ENCODE results near the gene NOBOX. TPM values are rescaled to one million over a fixed set of nuclear protein-coding genes. Genes with fewer than 3 reads are reported as not detected.
"Not testable (repeated sequence)": the region's sequence is repeated elsewhere in the genome, so short reads cannot be mapped to it uniquely, and the experiment has no call there.

NOBOX gene
- polyA plus RNA-seq, 3 donors: not detected

DNA sequence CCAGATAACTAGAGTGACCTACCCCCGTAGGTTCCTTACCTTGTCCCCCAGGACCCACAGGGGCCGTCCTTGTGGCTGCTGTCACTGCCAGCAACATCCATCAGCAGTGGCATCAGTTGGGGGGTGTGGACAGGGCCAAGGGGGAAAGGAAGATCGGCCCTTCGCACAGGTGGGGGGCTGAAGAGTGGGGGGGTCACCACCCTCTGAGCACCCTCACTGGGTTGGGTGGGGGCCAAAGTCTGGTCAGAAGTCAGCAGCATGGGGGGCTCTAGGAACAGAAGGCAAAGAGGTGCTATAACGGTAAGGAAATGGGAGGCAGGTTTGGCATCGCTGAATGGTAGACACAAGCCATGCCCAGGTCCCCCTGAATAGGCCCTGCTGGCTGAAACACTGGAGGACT is 4.6 kb downstream of the NOBOX start:
- DNase-seq (ENCODE audit: extremely low read depth in 1 of 11, low read depth in 9 of 11, low spot score in 4 of 11): no peak

GRCh38 chr7:144398291-144398690 is 5.2 kb downstream of the NOBOX start:
- DNase-seq (ENCODE audit: extremely low read depth in 1 of 11, low read depth in 9 of 11, low spot score in 4 of 11): no peak

- DNase-seq (ENCODE audit: extremely low read depth in 1 of 11, low read depth in 9 of 11, low spot score in 4 of 11): no peak
Observed at GRCh38 chr7:144397086-144397485, 6.4 kb downstream of the NOBOX start.

DNA sequence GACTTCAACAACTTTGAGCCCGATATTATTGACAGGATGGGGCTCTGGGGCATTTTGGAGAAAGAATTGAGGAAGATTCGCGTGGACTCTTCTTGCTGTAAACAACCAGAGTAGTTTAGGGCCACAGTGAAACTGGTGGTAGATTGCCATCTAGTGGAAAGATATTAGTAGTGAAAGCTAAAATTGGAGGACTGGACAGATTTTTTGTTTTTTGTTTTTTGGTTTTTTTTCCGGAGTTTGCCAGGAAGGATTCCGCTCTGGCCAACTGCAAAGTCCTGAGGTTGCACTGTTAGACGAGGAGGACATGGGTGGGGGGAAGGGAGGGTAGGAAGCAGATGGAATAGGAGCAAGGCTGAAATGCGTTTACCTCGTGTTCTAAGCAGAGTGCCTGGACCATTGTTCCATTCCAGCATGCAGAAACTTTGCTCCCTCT is 11.7 kb downstream of the NOBOX start:
- DNase-seq (ENCODE audit: extremely low read depth in 1 of 11, low read depth in 9 of 11, low spot score in 4 of 11): peak in 10 of 11 donors; percentile 40 to 61 (median 53)

- DNase-seq (ENCODE audit: extremely low read depth in 1 of 11, low read depth in 9 of 11, low spot score in 4 of 11): no peak
Observed at GRCh38 chr7:144391014-144391413, 12.5 kb downstream of the NOBOX start.

DNA sequence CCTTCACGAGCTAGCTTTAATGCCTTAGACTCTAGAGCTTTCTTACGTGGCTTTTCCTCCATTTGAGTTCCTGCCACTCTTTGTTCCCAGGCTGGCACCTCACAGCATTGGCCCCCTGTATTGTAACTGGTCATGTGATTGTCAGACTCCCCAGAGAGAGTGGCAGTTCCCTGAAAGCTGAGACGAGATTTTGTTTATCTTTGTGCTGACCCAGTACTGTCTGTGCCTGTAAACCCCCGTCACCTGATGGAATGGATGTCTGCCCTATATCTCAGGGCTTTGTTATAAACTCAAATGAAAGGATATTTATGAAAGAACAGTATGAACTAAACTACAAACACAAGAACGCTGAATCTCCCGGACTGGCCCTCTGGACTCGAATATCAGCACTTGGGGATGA is 13.0 kb downstream of the NOBOX start:
- no peak for DNase-seq (ENCODE audit: extremely low read depth in 1 of 11, low read depth in 9 of 11, low spot score in 4 of 11)

DNA sequence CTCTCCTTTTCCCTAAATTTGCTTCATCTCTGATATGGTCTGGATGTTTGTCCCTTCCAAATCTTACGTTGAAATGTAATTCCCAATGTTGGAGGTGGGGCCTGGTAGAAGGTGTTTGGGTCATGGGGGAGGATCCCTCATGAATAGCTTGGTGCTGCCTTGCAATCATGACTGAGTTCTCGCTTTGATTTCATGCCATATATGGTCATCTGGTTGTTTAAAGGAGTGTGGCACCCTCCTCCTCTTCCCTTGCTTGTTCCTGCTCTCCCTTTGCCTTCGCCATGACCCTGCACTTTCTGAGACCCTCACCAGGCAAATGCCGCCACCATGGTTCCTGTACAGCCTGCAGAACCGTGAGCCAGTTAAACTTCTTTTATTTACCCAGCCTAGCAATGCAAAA is 14.5 kb downstream of the NOBOX start:
- no peak for DNase-seq (ENCODE audit: extremely low read depth in 1 of 11, low read depth in 9 of 11, low spot score in 4 of 11)

DNA sequence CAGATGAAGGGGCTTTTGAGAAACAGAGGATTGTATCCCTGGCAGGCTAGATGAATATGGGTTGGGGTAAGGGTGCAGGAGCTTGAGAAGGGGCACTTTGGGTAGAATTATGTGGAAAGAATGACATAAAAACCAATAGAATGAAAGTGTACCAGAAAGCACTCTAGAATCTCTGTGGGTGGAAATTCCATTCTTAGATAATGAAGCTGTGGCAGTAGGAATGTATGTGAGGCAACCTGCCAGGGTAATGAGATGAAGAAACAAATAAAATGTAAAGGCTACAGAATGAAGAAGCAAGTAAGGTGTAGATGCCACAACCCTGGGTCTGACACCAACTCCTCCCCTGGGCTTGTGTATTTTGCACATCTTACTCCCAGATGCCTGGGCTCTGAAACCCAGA is 16.8 kb downstream of the NOBOX start:
- no peak for DNase-seq (ENCODE audit: extremely low read depth in 1 of 11, low read depth in 9 of 11, low spot score in 4 of 11)

- no peak for DNase-seq (ENCODE audit: extremely low read depth in 1 of 11, low read depth in 9 of 11, low spot score in 4 of 11)
Observed at GRCh38 chr7:144384555-144385245, 18.8 kb downstream of the NOBOX start.

- peak in 1 of 11 donors; percentile 27 for DNase-seq (ENCODE audit: extremely low read depth in 1 of 11, low read depth in 9 of 11, low spot score in 4 of 11)
Observed at GRCh38 chr7:144384071-144384470, 19.4 kb downstream of the NOBOX start.

- no peak for DNase-seq (ENCODE audit: extremely low read depth in 1 of 11, low read depth in 9 of 11, low spot score in 4 of 11)
Observed at GRCh38 chr7:144379776-144380384, 23.6 kb downstream of the NOBOX start.

- no peak for DNase-seq (ENCODE audit: extremely low read depth in 1 of 11, low read depth in 9 of 11, low spot score in 4 of 11)
Observed at GRCh38 chr7:144378651-144379050, 24.8 kb downstream of the NOBOX start.

GRCh38 chr7:144369221-144369620 is 34.3 kb downstream of the NOBOX start:
- DNase-seq (ENCODE audit: extremely low read depth in 1 of 11, low read depth in 9 of 11, low spot score in 4 of 11): not testable (repeated sequence)

GRCh38 chr7:144367250-144367649 is 36.2 kb downstream of the NOBOX start:
- not testable (repeated sequence) for DNase-seq (ENCODE audit: extremely low read depth in 1 of 11, low read depth in 9 of 11, low spot score in 4 of 11)

GRCh38 chr7:144365523-144365922 is 38.0 kb downstream of the NOBOX start:
- DNase-seq (ENCODE audit: extremely low read depth in 1 of 11, low read depth in 9 of 11, low spot score in 4 of 11): not testable (repeated sequence)

DNA sequence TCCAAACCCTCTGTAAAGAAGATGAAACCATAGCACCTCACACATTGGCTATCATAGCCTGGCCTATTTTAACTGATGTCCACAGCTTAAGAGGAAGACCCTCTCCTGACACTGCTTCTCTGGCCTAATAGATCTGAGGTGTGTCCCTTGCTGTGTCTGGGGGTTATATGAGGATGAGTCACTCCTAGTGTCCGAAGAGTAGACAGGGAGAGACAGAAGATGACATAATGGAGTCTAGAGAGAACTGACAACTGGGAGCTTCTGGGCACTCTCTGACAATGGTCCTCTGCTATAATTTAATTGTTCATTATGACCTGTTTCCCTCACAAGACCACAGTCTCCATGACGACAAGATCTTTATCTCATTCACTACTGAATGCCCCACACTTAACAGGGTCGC is 41.4 kb downstream of the NOBOX start:
- not testable (repeated sequence) for DNase-seq (ENCODE audit: extremely low read depth in 1 of 11, low read depth in 9 of 11, low spot score in 4 of 11)

DNA sequence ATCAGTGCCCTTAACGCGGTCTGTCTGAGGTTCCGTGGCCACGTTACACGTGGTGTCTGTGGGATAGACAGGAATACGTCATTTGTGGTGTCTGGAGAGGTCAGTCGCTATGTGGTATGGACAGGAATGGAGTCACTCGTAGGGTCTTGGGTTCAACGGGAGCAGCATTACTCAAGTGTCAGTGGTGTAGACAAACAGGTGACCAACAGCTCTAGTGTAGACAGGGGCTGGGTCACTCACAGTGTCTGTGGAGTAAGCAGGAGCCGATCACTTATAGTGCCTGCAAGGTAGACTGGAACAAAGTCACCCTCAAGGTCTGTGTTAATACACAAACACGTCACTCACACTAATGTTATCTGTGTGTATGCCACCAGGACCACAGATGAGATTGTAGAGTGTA is 46.6 kb downstream of the NOBOX start:
- DNase-seq (ENCODE audit: extremely low read depth in 1 of 11, low read depth in 9 of 11, low spot score in 4 of 11): not testable (repeated sequence)

DNA sequence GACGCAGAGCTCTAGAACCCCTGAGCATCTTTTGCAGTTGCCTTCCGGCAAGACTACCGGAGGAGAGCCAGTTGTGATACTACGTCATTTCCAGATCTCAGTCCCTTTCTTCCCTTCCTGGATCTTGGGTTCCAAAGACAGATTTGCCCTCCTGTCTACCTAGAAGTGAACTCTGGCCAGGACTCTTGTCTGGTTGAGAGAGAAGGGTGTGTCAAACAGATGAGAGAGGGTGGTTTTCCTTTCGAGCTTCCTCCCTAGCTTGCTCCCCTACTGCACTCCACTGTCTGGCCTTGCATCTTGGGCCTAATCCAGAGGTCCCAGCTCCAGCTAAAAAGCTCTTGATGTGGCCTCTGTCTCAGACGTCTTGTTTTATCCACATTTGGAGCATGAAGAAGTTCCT is 47.3 kb downstream of the NOBOX start:
- DNase-seq (ENCODE audit: extremely low read depth in 1 of 11, low read depth in 9 of 11, low spot score in 4 of 11): not testable (repeated sequence)

GRCh38 chr7:144355176-144355822 is 48.2 kb downstream of the NOBOX start, which contains the start of gene ARHGEF5:
Gene ARHGEF5, plus strand, starts transcription at chr7:144355402. Its CDS starts 7,268 bp downstream, at chr7:144362670.
- not testable (repeated sequence) for DNase-seq (ENCODE audit: extremely low read depth in 1 of 11, low read depth in 9 of 11, low spot score in 4 of 11)

DNA sequence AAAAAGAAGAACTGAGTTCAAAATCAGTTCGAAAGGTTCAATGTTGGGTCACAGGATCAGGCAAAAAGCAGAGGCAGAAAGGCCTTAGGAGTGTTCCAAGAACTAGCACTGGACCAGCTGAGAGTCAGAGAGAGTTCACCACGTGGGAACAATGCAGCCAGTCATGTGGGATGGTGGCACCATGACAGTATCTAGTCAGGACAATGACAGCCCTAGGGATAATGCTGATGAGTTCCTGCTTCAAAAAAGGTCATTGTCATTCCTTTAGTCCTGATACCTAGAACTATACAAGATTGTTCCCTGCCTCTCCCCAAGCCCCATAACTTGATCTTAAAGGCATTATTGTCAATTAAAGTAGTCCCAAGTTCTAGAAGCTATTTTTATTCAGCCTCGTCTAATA is 51.8 kb downstream of the NOBOX start:
- not testable (repeated sequence) for DNase-seq (ENCODE audit: extremely low read depth in 1 of 11, low read depth in 9 of 11, low spot score in 4 of 11)

All from renal cortex interstitium (tissue), 11 donors.